Liver (tissue), 9 donors: ENCODE measurements around the gene POLD2. TPM values are rescaled to one million over a fixed set of nuclear protein-coding genes. Genes with fewer than 3 reads are reported as not detected.

ENCODE experiments used
- DNase-seq: peaks from one replicate; pipeline ENCODE4 v3.0.0-alpha.2; 2017; ENCODE audit warnings: low spot score
- H3K27ac ChIP-seq, 2 donors: one replicate each; pipeline ENCODE4 v1.7.0; 2013; ENCODE audit warnings: inconsistent platforms in 2 of 2, low read length in 2 of 2, control low read depth in 1 of 2, low read depth in 1 of 2, mild to moderate bottlenecking in 1 of 2
- H3K27me3 ChIP-seq, 4 donors: one replicate each; pipeline versions ENCODE4 v1.6.1 to v1.7.0; 2013; ENCODE audit warnings: low read length in 3 of 4, inconsistent platforms in 1 of 4, mild to moderate bottlenecking in 1 of 4, moderate library complexity in 1 of 4; ENCODE audit not compliant: control insufficient read depth in 4 of 4, insufficient read depth in 4 of 4
- H3K36me3 ChIP-seq, 4 donors: one replicate each; pipeline versions ENCODE4 v1.6.1 to v1.7.0; 2013; ENCODE audit warnings: low read length in 3 of 4, mild to moderate bottlenecking in 3 of 4, low read depth in 1 of 4, moderate library complexity in 1 of 4; ENCODE audit not compliant: control insufficient read depth in 4 of 4, insufficient read depth in 3 of 4
- H3K4me1 ChIP-seq, 4 donors: one replicate each; pipeline versions ENCODE4 v1.6.1 to v1.7.0; 2013; ENCODE audit warnings: low read length in 3 of 4, mild to moderate bottlenecking in 3 of 4, moderate library complexity in 1 of 4; ENCODE audit not compliant: control insufficient read depth in 4 of 4, insufficient read depth in 4 of 4
- H3K4me3 ChIP-seq, 3 donors: one replicate each; pipeline versions ENCODE4 v1.6.1 to v1.7.0; 2013; ENCODE audit warnings: low read length in 3 of 3, control low read depth in 1 of 3, low read depth in 1 of 3, mild to moderate bottlenecking in 1 of 3
- H3K9ac ChIP-seq, 2 donors: one replicate each; pipeline ENCODE4 v1.7.0; 2013; ENCODE audit warnings: low read length in 2 of 2, mild to moderate bottlenecking in 2 of 2, moderate library complexity in 2 of 2, control low read depth in 1 of 2, low read depth in 1 of 2
- H3K9me3 ChIP-seq, 4 donors: one replicate each; pipeline versions ENCODE4 v1.6.1 to v1.7.0; 2013; ENCODE audit warnings: low read length in 3 of 4; ENCODE audit not compliant: control insufficient read depth in 4 of 4
- CTCF ChIP-seq: fragments of 150-350 bp; IDR thresholded peaks from 2 replicates; pipeline ENCODE4 v1.5.1; 2017; ENCODE audit warnings: improper control_type of control experiment, low read depth, low read length; ENCODE audit not compliant: missing input control
- EGR1 ChIP-seq, 2 donors: IDR thresholded peaks; 2 replicates each; pipeline ENCODE4 v1.6.1; 2016 to 2018; ENCODE audit warnings: antibody characterized with exemption in 2 of 2, low read depth in 2 of 2
- FOXA1 ChIP-seq: IDR thresholded peaks from 2 replicates; pipeline ENCODE4 v1.6.1; 2016; ENCODE audit warnings: antibody characterized with exemption
- FOXA2 ChIP-seq: IDR thresholded peaks from 2 replicates; pipeline ENCODE4 v1.6.1; 2016; ENCODE audit warnings: antibody characterized with exemption
- GABPA ChIP-seq, 2 donors: IDR thresholded peaks in 1 of 2; conservative IDR thresholded peaks in 1 of 2; 2 replicates each; pipeline ENCODE4 v1.6.1; 2016; ENCODE audit warnings: antibody characterized with exemption in 2 of 2, mild to moderate bottlenecking in 1 of 2, moderate library complexity in 1 of 2
- HNF4A ChIP-seq, 2 donors: conservative IDR thresholded peaks; 2 replicates each; pipeline ENCODE4 v1.6.1; 2016; ENCODE audit warnings: antibody characterized with exemption in 2 of 2, mild to moderate bottlenecking in 2 of 2
- HNF4G ChIP-seq: IDR thresholded peaks from 2 replicates; pipeline ENCODE4 v1.6.1; 2016; ENCODE audit warnings: antibody characterized with exemption
- JUND ChIP-seq, 2 donors: IDR thresholded peaks; 2 replicates each; pipeline ENCODE4 v1.6.1; 2016; ENCODE audit warnings: antibody characterized with exemption in 2 of 2
- MAX ChIP-seq: IDR thresholded peaks from 2 replicates; pipeline ENCODE4 v1.6.1; 2016; ENCODE audit warnings: antibody characterized with exemption
- NR2F2 ChIP-seq: IDR thresholded peaks from 2 replicates; pipeline ENCODE4 v1.6.1; 2016; ENCODE audit warnings: antibody characterized with exemption
- RAD21 ChIP-seq, 2 donors: IDR thresholded peaks; 2 replicates each; pipeline ENCODE4 v1.6.1; 2016; ENCODE audit warnings: antibody characterized with exemption in 2 of 2, mild to moderate bottlenecking in 2 of 2
- REST ChIP-seq: IDR thresholded peaks from 2 replicates; pipeline ENCODE4 v1.6.1; 2016; ENCODE audit warnings: antibody characterized with exemption, mild to moderate bottlenecking
- RXRA ChIP-seq, 2 donors: IDR thresholded peaks; 2 replicates each; pipeline ENCODE4 v1.6.1; 2017 to 2018; ENCODE audit warnings: antibody characterized with exemption in 2 of 2, mild to moderate bottlenecking in 1 of 2
- SP1 ChIP-seq: IDR thresholded peaks from 2 replicates; pipeline ENCODE4 v1.6.1; 2018; ENCODE audit warnings: antibody characterized with exemption, mild to moderate bottlenecking
- TAF1 ChIP-seq: conservative IDR thresholded peaks from 2 replicates; pipeline ENCODE4 v1.6.1; 2016; ENCODE audit warnings: antibody characterized with exemption, mild to moderate bottlenecking
- YY1 ChIP-seq: IDR thresholded peaks from 2 replicates; pipeline ENCODE4 v1.6.1; 2016; ENCODE audit warnings: antibody characterized with exemption, mild to moderate bottlenecking
- ZBTB33 ChIP-seq: IDR thresholded peaks from 2 replicates; pipeline ENCODE4 v1.6.1; 2016; ENCODE audit warnings: antibody characterized with exemption
- WGBS: extraction: QIAGEN DNeasy Blood & Tissue Kit; methylation state at CpG from one replicate; pipeline ENCODE4 v1.1.7; 2013; 5-methylcytosine and 5-hydroxymethylcytosine counted together
- polyA plus RNA-seq, 2 donors: library from polyadenylated mRNA; stranded (reverse) in 1 of 2; unstranded in 1 of 2; fragments of 200-250 nt in 1 of 2; fragments of >200 nt in 1 of 2; fragmentation: Nextera tagmentation in 1 of 2; extraction: Ambion mirVana in 1 of 2; gene quantifications; one replicate each; pipeline versions ENCODE4 v1.2.1 to v1.2.3, GENCODE V29; 2013 to 2015
- total RNA-seq, 2 donors: library from RNA; depleted of rRNA; stranded (reverse); fragments of >200 nt; gene quantifications; one replicate each; pipeline ENCODE4 v1.2.3, GENCODE V29; 2014
- TF ChIP-seq, protein P1 (sequence below): IDR thresholded peaks from 2 replicates; pipeline ENCODE4 v1.6.1; 2016; ENCODE audit warnings: antibody characterized with exemption
- donor health status: healthy.
- donor health status: healthy.
- donor health status: healthy.
- donor health status: healthy.
- donor health status: healthy.

Gene POLD2
- total and polyA plus RNA-seq, 4 donors = 53.9 to 101 (median 85.3) TPM

DNA sequence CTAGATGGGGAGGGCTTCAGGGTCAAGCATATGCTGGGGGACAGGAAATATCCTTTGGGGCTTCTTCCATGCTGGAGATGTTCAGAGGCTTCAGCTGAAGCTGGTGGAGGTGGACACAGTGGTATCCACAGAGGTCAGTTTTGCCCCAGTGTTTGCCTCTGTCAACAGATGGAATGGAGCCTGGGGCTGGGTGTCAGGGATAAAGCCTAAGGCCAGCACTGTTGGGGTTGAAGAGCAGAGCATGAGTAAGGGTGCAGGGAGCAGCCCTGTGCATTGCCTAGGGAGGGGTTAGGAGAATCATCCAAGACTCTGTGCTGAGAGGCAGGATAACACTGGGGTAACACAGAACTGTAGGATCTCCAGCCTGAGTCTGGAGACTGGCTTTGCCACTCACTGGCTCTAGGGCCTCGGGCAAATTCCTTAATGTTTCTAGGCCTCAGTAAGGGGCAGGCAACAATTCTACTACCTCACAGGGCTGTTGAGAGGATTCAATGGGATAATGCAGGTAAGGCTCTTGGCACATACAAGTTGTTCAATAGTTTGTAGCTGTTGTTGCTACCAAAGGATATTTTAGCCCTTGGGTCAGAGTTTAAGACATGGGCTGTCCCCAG is 39.5 kb upstream of the POLD2 start:
- no peaks in the 10 kb centered on the region for H3K27me3 ChIP-seq
- H3K9ac ChIP-seq = no peak overlapping the region
- no peak overlapping the region for H3K4me3 ChIP-seq
- H3K27ac ChIP-seq = peak overlapping the region in 1 of 2 donors; percentile 35
- 89% methylated on average over 1 of the region's 1 CpG for WGBS
- TF ChIP-seq FOXA2 (peak; percentile 37), HNF4A (conservative IDR thresholded peaks at IDR 0.05) (peak in 1 of 2 donors; percentile 63), CTCF (no peak), FOXA1 (peak; percentile 60)
- no peak for DNase-seq
- H3K9me3 ChIP-seq = no peaks in the 10 kb centered on the region
- H3K4me1 ChIP-seq = peaks cover 25 to 60% (median 54%) of the 10 kb centered on the region in 4 donors
- H3K36me3 ChIP-seq = no peaks in the 10 kb centered on the region

- no peak overlapping the region for H3K9ac ChIP-seq
- H3K27ac ChIP-seq = peak overlapping the region in 1 of 2 donors; percentile 35
- TF ChIP-seq, protein P1, sequence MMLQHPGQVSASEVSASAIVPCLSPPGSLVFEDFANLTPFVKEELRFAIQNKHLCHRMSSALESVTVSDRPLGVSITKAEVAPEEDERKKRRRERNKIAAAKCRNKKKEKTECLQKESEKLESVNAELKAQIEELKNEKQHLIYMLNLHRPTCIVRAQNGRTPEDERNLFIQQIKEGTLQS = peak; percentile 99
- peak; percentile 88 for TF ChIP-seq FOXA1
- peak in 1 of 2 donors; percentile 73 for TF ChIP-seq GABPA (IDR thresholded peaks at IDR 0.05 in 1 of 2, conservative IDR thresholded peaks at IDR 0.05 in 1 of 2)
- TF ChIP-seq HNF4A (conservative IDR thresholded peaks at IDR 0.05) = peak; percentile 98 to 99
- peak; percentile 63 for TF ChIP-seq REST
- peak; percentile 96 for TF ChIP-seq SP1
- TF ChIP-seq JUND (IDR thresholded peaks at IDR 0.05) = peak; percentile 83 to 93
- no peak for TF ChIP-seq TAF1
- peak; percentile 90 for TF ChIP-seq HNF4G
- peak; percentile 88 for TF ChIP-seq FOXA2
- peak; percentile 84 for TF ChIP-seq ZBTB33
- peak; percentile 72 to 81 for TF ChIP-seq EGR1 (IDR thresholded peaks at IDR 0.05; ENCODE audit: low read depth in 2 of 2)
- peak; percentile 78 for TF ChIP-seq YY1
- TF ChIP-seq CTCF = no peak
- peak; percentile 49 to 64 for TF ChIP-seq RAD21 (IDR thresholded peaks at IDR 0.05)
- peak; percentile 99 for TF ChIP-seq NR2F2
- peak; percentile 94 for TF ChIP-seq MAX
- peak; percentile 97 to 99 for TF ChIP-seq RXRA (IDR thresholded peaks at IDR 0.05)
- WGBS = 34% methylated on average over 4 of the region's 4 CpGs
- H3K4me1 ChIP-seq = peaks cover 25 to 67% (median 61%) of the 10 kb centered on the region in 4 donors
- no peak for DNase-seq
- no peaks in the 10 kb centered on the region for H3K9me3 ChIP-seq
- H3K27me3 ChIP-seq = no peaks in the 10 kb centered on the region
- no peaks in the 10 kb centered on the region for H3K36me3 ChIP-seq
- H3K4me3 ChIP-seq = no peak overlapping the region
These were observed 38.8 kb upstream of the POLD2 start for GRCh38 chr7:44162179-44162578.
